SIG-M5 (cell line): ENCODE measurements around the gene FRA10AC1.
A peak's percentile ranks its signal among the peaks of the same experiment; 100 is the strongest.

ENCODE experiments used
- DNase-seq: peaks from one replicate; lab custom pipeline; 2025; lab: John Stamatoyannopoulos, UW

Gene FRA10AC1

DNA sequence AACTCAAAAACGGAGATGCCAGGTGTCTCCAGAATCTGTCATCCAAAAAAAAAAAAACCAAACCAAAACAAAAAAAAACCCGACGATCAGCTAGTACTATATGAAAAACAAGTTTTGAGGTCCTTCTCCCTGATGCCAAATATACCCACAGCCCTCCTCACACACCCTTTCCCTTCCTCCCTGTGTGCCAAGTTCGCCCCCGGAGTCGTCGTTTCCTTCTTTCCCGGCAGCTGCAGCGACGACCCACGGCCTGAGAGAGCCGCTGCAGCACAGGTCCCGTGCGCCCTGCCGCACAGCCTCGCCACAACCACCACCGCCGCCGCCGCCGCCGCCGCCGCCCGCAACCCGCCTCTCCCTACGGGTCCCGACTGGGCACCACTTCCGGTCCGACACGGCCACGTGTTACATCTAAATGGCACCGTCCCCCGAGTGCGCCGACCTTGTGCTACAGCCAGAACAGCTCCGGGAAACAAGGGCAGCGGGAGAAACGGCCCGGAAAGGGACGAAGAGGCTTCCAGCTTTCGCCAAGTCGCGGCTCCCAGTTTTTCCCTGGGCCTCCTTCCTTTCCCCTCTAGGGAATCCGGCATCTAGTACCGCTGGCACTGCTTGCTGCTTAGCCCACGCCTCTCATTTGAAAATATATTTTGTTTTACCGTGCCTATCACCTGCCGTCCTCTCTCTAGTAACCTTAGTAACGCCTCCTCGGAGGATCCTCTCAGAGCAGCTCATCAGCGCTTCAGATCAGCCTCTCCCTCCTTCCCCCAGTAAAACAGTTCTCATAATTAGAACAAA lies at the start of gene FRA10AC1:
FRA10AC1 (minus strand) TSS at position 383 of the 792 bp plus-strand sequence. CDS start 2,486 bp downstream, outside the sequence.
- DNase-seq: no peak

DNA sequence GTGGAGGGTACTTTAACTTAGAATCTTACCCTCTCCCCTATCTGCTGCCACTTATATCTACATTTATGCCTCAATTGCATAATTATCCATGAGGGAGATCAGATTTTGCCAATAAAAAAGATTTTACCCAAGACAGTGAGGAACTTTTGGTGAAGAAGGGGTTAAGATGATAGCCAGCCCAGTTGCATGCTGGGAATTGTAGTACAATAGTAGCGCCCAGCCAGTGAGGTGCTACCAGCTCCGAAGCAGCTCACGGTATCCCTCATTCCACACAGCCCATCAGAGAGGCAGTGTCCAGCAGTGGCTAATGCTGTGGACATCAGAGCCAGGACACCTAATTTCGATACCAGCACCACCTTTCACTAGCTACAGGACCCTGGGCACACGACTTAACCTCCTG lies 49.4 kb upstream of the FRA10AC1 start:
- DNase-seq: no peak

GRCh38 chr10:93751124-93751523 lies 48.7 kb upstream of the FRA10AC1 start:
- DNase-seq: no peak

- DNase-seq: no peak
Observed at GRCh38 chr10:93749218-93749799, 46.9 kb upstream of the FRA10AC1 start.

- DNase-seq: no peak
Observed at GRCh38 chr10:93746844-93747284, 44.5 kb upstream of the FRA10AC1 start.

GRCh38 chr10:93745408-93746065 lies 43.1 kb upstream of the FRA10AC1 start:
- no peak for DNase-seq

DNA sequence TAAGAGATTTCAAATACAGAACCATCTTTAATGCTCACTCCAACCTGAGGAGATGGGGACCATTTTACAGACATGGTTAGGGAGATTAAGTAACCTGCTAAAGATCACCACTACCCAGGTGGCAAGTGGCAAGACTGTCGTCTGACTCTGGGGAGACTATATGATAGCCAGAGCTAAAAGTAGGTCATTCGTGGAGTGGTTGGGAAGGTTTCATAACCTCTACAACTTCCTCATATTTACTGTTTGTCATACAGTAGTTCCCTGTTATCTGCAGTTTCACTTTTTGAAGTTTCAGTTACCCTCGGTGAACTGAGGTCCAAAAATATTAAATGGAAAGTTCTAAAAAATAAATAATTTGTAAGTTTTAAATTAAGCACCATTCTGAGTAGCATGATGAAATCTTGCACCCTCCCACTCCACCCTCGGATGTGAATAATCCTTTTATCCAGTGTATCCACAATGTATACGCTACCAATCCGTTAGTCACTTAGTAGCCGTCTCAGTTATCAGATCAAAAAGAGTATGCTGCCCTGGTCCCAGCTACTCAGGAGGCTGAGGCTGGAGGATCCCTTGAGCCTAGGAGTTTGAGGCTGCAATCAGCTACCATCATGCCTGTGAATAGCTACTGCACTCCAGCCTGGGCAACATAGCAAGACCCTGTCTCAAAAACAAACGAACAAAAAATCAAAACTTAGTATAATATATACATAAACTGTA lies 40.4 kb upstream of the FRA10AC1 start:
- peak; percentile 39 for DNase-seq

- no peak for DNase-seq
Observed at GRCh38 chr10:93741367-93741766, 39.0 kb upstream of the FRA10AC1 start.

GRCh38 chr10:93726024-93726423 lies 23.6 kb upstream of the FRA10AC1 start:
- DNase-seq: no peak

GRCh38 chr10:93723153-93723552 lies 20.8 kb upstream of the FRA10AC1 start:
- DNase-seq: no peak

DNA sequence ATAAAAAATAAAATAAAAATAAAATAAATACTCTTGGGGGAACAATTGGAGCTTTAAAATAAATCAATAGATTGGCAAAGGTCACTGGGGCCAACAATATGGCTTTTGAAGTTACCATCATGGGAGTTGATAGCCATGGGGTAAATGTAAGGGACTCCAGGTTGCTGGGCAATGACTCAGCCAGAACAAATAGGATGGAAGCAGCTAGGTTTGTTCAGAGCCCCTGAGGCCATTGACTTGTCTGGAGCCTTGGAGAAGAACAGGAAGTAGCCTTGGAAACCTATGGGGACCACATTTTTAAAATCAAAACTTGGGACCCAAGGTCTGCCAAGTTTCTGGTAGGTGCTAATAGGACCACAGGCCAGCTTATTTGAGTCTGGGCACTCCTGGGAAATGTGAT lies 20.2 kb upstream of the FRA10AC1 start:
- no peak for DNase-seq

DNA sequence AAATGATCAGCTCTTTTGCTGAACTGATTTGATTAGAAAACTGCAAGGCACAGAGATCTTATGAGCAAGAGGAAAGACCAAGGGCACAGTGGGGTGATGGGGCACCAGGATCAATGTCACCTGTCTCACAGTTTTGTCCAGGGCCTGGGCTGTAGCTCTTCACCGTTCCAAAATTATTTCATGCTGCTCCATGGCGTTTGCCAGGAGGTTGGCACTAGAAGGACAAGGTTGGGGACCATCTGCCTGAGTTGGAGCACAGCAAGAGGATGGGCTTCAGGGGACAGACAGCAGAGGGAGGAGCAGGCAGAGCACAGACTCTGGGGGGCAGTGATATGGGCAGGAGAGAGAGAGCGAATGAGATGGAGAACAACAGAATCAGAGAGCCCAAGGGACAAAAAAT lies 17.5 kb upstream of the FRA10AC1 start:
- no peak for DNase-seq

DNA sequence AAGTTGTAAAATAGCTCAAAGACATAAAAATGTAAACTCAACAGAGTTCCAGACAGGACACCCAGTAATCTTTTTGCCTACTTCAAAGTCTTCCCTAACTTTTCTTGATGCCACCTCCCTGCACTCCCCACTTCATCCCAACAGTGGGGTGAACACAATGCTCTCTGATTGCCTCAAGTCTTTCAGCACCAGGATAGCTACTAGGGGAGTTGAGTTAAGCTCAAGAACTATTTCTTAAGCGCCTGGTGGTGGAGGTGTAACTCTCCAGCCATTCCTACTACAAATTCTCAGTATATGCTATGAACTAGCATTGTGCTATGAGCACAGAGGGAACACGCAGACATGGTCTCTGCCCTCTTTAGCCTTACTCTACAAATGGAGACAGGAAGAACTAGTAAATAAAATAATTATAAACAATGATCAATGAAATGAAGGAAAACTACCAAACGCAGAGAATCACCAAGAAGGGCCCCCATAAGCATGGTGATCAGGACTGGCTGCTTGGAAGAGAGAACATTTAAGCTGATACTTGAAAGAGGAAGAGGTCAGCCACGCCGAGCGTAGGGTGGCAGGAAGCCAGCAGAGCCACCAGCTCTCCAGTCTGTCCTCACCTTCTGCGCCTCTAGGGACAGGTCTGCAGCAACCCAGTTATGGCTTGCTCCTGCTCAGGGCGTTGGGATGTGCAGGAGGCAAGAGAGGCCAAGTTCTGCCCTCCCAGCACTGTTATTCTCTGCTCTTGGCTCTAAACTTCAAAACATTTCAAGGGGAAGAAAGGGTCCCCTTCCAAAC lies 16.7 kb upstream of the FRA10AC1 start:
- DNase-seq: no peak

DNA sequence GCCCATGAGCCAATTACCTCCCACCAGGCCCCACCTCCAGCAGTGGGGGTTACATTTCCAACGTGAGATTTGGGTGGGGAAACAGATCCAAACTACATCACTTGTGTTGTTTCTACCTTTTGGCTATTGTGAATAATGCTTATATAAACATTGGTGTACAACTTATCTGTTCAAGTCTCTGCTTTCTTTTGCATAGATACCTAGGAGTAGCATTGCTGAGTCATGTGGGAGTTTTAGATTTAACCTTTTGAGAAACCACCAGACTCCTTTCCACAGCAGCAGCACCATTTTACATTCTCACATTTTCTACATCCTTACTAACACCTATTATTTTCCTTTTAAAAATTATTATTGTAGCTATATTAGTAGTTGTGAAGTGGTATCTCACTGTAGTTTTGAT lies 14.4 kb upstream of the FRA10AC1 start:
- no peak for DNase-seq

GRCh38 chr10:93715345-93715744 lies 13.0 kb upstream of the FRA10AC1 start:
- no peak for DNase-seq

- no peak for DNase-seq
Observed at GRCh38 chr10:93712593-93712992, 10.2 kb upstream of the FRA10AC1 start.

- DNase-seq: no peak
Observed at GRCh38 chr10:93711891-93712290, 9.5 kb upstream of the FRA10AC1 start.

DNA sequence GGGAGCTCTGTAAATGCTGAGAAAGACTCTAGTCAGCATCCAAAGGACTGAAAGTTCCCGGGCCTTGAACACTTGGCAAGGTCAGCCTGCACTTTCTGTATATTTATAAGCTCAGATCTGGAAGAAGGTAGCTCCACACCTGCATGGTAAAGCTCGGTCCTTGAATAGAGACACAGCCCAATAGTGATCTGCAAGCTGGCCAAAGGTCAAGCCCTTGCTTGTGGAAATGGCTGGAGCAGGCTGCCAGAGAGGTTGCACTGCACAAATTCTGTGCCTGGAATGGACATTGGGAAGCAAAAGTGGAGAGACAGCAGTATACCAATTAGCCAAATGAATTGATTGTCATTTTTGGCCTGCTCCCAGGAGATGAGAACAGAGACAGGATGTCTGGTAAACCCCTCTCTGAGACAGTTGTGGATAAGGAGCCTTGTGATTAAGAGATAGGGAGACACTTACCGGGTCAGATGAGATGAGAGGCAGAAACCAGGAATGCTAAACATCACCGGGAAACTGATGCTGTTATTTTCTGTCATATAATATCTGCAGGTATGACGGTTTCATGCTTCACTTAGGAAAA lies 8.0 kb upstream of the FRA10AC1 start:
- no peak for DNase-seq

DNA sequence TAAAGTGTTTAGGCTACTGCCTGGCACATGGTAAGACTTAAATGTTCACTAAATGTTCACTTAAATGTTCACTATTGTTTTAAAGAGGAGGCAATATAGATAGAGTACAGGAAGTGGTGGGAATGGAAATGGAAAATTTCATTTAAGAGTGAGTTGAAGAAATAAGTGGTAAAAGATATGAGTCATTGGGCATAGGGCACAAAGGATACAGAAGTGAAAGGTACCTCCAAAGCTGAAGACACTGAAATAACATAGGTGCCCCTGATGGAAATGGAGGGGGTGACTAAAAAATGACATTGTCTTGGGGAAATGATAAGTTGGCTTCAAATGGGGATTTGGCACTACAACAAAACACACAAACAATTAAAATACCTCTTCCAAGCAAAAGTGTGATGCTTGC lies 5.2 kb upstream of the FRA10AC1 start:
- DNase-seq: no peak

- no peak for DNase-seq
Observed at GRCh38 chr10:93704451-93704850, 2.1 kb upstream of the FRA10AC1 start.

- DNase-seq: no peak
Observed at GRCh38 chr10:93703841-93704240, 1.4 kb upstream of the FRA10AC1 start.
